CD14-positive monocyte (primary cell): ENCODE data around the gene FXYD6. TPM values are rescaled to one million over a fixed set of nuclear protein-coding genes. Genes with fewer than 3 reads are reported as not detected.

Source experiments
- DNase-seq, 3 donors: peaks; one replicate each; pipeline ENCODE4 v3.0.0-alpha.2; 2011 to 2022
- H2AFZ ChIP-seq: 2 replicates; pipeline ENCODE4 v1.6.0; 2012; ENCODE audit warnings: mild to moderate bottlenecking, low read depth, low read length, inconsistent platforms; ENCODE audit not compliant: insufficient read depth, poor library complexity, severe bottlenecking
- H3K27ac ChIP-seq, 2 donors: 1 replicate in 1 of 2; 2 replicates in 1 of 2; pipeline ENCODE4 v1.5.1; 2012 to 2013; ENCODE audit warnings: low read length in 2 of 2, control low read depth in 1 of 2, inconsistent platforms in 1 of 2, low read depth in 1 of 2, mild to moderate bottlenecking in 1 of 2
- H3K27me3 ChIP-seq, 2 donors: one replicate each; pipeline versions ENCODE4 v1.6.0 to v1.6.1; 2011 to 2013; ENCODE audit warnings: low read length in 2 of 2; ENCODE audit not compliant: control insufficient read depth in 2 of 2, insufficient read depth in 2 of 2
- H3K36me3 ChIP-seq, 2 donors: replicated peaks in 1 of 2; 1 replicate in 1 of 2; 2 replicates in 1 of 2; pipeline versions ENCODE4 v1.5.1 to v1.6.1; 2012 to 2013; ENCODE audit warnings: low read length in 2 of 2, control low read depth in 1 of 2, inconsistent platforms in 1 of 2, mild to moderate bottlenecking in 1 of 2; ENCODE audit not compliant: insufficient read depth in 2 of 2, control insufficient read depth in 1 of 2
- H3K4me1 ChIP-seq, 2 donors: 1 replicate in 1 of 2; 2 replicates in 1 of 2; pipeline versions ENCODE4 v1.5.1 to v1.6.1; 2012 to 2013; ENCODE audit warnings: low read length in 2 of 2, control low read depth in 1 of 2, inconsistent platforms in 1 of 2, mild to moderate bottlenecking in 1 of 2, moderate library complexity in 1 of 2; ENCODE audit not compliant: insufficient read depth in 2 of 2, control insufficient read depth in 1 of 2
- H3K4me2 ChIP-seq: replicated peaks from 2 replicates; pipeline ENCODE3; 2012; ENCODE audit warnings: low read length, moderate library complexity, mild to moderate bottlenecking; ENCODE audit not compliant: poor library complexity, severe bottlenecking; ENCODE audit errors: extremely low read depth
- H3K4me3 ChIP-seq, 3 experiments: fragments of 200-600 bp in 1 of 3; sonication (generic) in 1 of 3; replicated peaks in 1 of 3; 1 replicate in 2 of 3; 2 replicates in 1 of 3; pipeline ENCODE4 v1.5.1; 2011 to 2013; ENCODE audit warnings: low read length in 3 of 3, mild to moderate bottlenecking in 3 of 3, control low read depth in 2 of 3, low read depth in 2 of 3, inconsistent platforms in 1 of 3, moderate library complexity in 1 of 3
- H3K79me2 ChIP-seq: 2 replicates; pipeline ENCODE4 v1.6.0; 2012; ENCODE audit warnings: mild to moderate bottlenecking, control low read depth, inconsistent platforms, low read length, moderate library complexity; ENCODE audit not compliant: insufficient read depth
- H3K9ac ChIP-seq: 2 replicates; pipeline ENCODE4 v1.6.0; 2017; ENCODE audit warnings: low read length, mild to moderate bottlenecking; ENCODE audit not compliant: insufficient read depth, poor library complexity, severe bottlenecking
- H3K9me3 ChIP-seq, 2 donors: replicated peaks in 1 of 2; 1 replicate in 1 of 2; 2 replicates in 1 of 2; pipeline versions ENCODE4 v1.5.1 to v1.6.1; 2012 to 2013; ENCODE audit warnings: low read length in 2 of 2, control low read depth in 1 of 2; ENCODE audit not compliant: control insufficient read depth in 1 of 2, insufficient read depth in 1 of 2
- H4K20me1 ChIP-seq: 2 replicates; pipeline ENCODE4 v1.6.0; 2012; ENCODE audit warnings: mild to moderate bottlenecking, low read length, control low read depth, moderate library complexity; ENCODE audit not compliant: insufficient read depth
- H3K27ac Mint-ChIP-seq, 7 donors: one replicate each; pipeline ENCODE4 v1.8.0; 2020; ENCODE audit warnings: mild to moderate bottlenecking in 7 of 7, mixed read lengths in 7 of 7, moderate library complexity in 6 of 7, inconsistent platforms in 2 of 7
- H3K27me3 Mint-ChIP-seq, 3 donors: one replicate each; pipeline ENCODE4 v1.8.0; 2021 to 2022; ENCODE audit warnings: low read depth in 3 of 3, mild to moderate bottlenecking in 3 of 3, mixed read lengths in 3 of 3, moderate library complexity in 3 of 3, inconsistent platforms in 1 of 3
- H3K36me3 Mint-ChIP-seq, 2 donors: one replicate each; pipeline ENCODE4 v1.8.0; 2020; ENCODE audit warnings: mixed read lengths in 2 of 2, inconsistent platforms in 1 of 2, mild to moderate bottlenecking in 1 of 2
- H3K4me1 Mint-ChIP-seq: one replicate; pipeline ENCODE4 v1.8.0; 2020; ENCODE audit warnings: mild to moderate bottlenecking, mixed read lengths
- H3K4me3 Mint-ChIP-seq, 2 donors: one replicate each; pipeline ENCODE4 v1.8.0; 2020; ENCODE audit warnings: mild to moderate bottlenecking in 2 of 2, mixed read lengths in 2 of 2, moderate library complexity in 1 of 2
- H3K9me3 Mint-ChIP-seq, 7 donors: one replicate each; pipeline ENCODE4 v1.8.0; 2020 to 2022; ENCODE audit warnings: mixed read lengths in 7 of 7, mild to moderate bottlenecking in 6 of 7, moderate library complexity in 6 of 7, inconsistent platforms in 2 of 7
- CTCF ChIP-seq: fragments of 200-600 bp; IDR thresholded peaks from one replicate; pipeline ENCODE4 v1.8.0; 2022; ENCODE audit warnings: antibody characterized with exemption, mild to moderate bottlenecking
- WGBS: methylation state at CpG from one replicate; pipeline ENCODE4 v1.1.5; 2013; ENCODE audit warnings: missing lambda C conversion rate; ENCODE audit not compliant: insufficient coverage; 5-methylcytosine and 5-hydroxymethylcytosine counted together
- intact Hi-C, 2 donors: fragments of 100-400 bp; cut with micrococcal nuclease; formaldehyde crosslinking; loops; one replicate each; pipeline versions ENCODE4 v1.15.0 to v1.15.1; 2023
- polyA plus RNA-seq, 3 donors: library from polyadenylated mRNA; depleted of rRNA in 1 of 3; unstranded in 2 of 3; stranded (reverse) in 1 of 3; fragments of 300-500 nt in 2 of 3; fragments of >200 nt in 1 of 3; fragmentation: Illumina TruSeq in 2 of 3; gene quantifications; 1 replicate in 2 of 3; 2 replicates in 1 of 3; pipeline ENCODE4 v1.2.3, GENCODE V29; 2012 to 2021

Gene FXYD6
- polyA plus RNA-seq, 3 donors = 36.4 to 52.1 (median 44.1) TPM

GRCh38 chr11:117871160-117871559, 5.3 kb downstream of the FXYD6 start:
- Histone ChIP-seq H3K4me1 (peaks cover 45 to 54% of the 10 kb centered on the region in 2 donors), H3K27me3 (peaks cover 10 to 14% of the 10 kb centered on the region in 2 donors), H3K9ac (no peak overlapping the region), H3K4me3 (no peak overlapping the region), H3K27ac (no peak overlapping the region), H3K79me2 (no peaks in the 10 kb centered on the region), H2AFZ (no peak overlapping the region), H3K9me3 (no peaks in the 10 kb centered on the region), H4K20me1 (no peaks in the 10 kb centered on the region), H3K4me2 (no peak overlapping the region), H3K36me3 (no peaks in the 10 kb centered on the region)
- peaks cover 0 to 8% (median 4%) of the 10 kb centered on the region in 7 donors for H3K9me3 Mint-ChIP-seq
- no peak overlapping the region for H3K27ac Mint-ChIP-seq
- no peak for DNase-seq
- TF ChIP-seq CTCF = no peak
- H3K4me1 Mint-ChIP-seq = peaks cover 61% of the 10 kb centered on the region
- peaks cover 19 to 27% (median 21%) of the 10 kb centered on the region in 3 donors for H3K27me3 Mint-ChIP-seq
- intact Hi-C loops = no loop called here
- no peak overlapping the region for H3K4me3 Mint-ChIP-seq
- H3K36me3 Mint-ChIP-seq = peaks cover 2 to 6% of the 10 kb centered on the region in 2 donors
- WGBS = 91% methylated on average over 17 of the region's 18 CpGs

GRCh38 chr11:117870103-117870952, 6.1 kb downstream of the FXYD6 start:
- H3K79me2 ChIP-seq = no peaks in the 10 kb centered on the region
- intact Hi-C loops = no loop called here
- H3K4me1 Mint-ChIP-seq = peaks cover 54% of the 10 kb centered on the region
- no peak overlapping the region for H3K27ac Mint-ChIP-seq
- peaks cover 2 to 6% of the 10 kb centered on the region in 2 donors for H3K27me3 ChIP-seq
- no peak overlapping the region for H2AFZ ChIP-seq
- no peaks in the 10 kb centered on the region for H3K36me3 ChIP-seq
- peaks cover 0 to 3% (median 0%) of the 10 kb centered on the region in 7 donors for H3K9me3 Mint-ChIP-seq
- peaks cover 36 to 46% of the 10 kb centered on the region in 2 donors for H3K4me1 ChIP-seq
- H3K36me3 Mint-ChIP-seq = peaks cover 0 to 4% of the 10 kb centered on the region in 2 donors
- H3K27me3 Mint-ChIP-seq = peaks cover 10 to 18% (median 14%) of the 10 kb centered on the region in 3 donors
- H3K9ac ChIP-seq = no peak overlapping the region
- H3K4me2 ChIP-seq = no peak overlapping the region
- no peaks in the 10 kb centered on the region for H3K9me3 ChIP-seq
- no peak for TF ChIP-seq CTCF
- H3K4me3 ChIP-seq = no peak overlapping the region
- H3K4me3 Mint-ChIP-seq = no peak overlapping the region
- WGBS = 84% methylated on average over 4 of the region's 9 CpGs
- no peaks in the 10 kb centered on the region for H4K20me1 ChIP-seq
- no peak overlapping the region for H3K27ac ChIP-seq
- DNase-seq = no peak
